HFF-Myc (cell line): Measurements from ENCODE around the gene NDUFV2.

Experiments used
- DNase-seq: peaks from one replicate; pipeline ENCODE4 v3.0.0-alpha.2; 2011; ENCODE audit warnings: low read depth; ENCODE audit errors: extremely low read depth
- H3K4me3 ChIP-seq: replicated peaks from 2 replicates; pipeline ENCODE4 v1.5.1; 2011; ENCODE audit warnings: low read depth, mild to moderate bottlenecking, control low read depth, low read length
- TF ChIP-seq, protein P1 (sequence below): IDR thresholded peaks from 2 replicates; pipeline ENCODE4 v1.5.1; 2012; ENCODE audit warnings: mild to moderate bottlenecking, low read depth, low read length, control low read depth; ENCODE audit errors: missing control alignments

The NDUFV2 gene

DNA sequence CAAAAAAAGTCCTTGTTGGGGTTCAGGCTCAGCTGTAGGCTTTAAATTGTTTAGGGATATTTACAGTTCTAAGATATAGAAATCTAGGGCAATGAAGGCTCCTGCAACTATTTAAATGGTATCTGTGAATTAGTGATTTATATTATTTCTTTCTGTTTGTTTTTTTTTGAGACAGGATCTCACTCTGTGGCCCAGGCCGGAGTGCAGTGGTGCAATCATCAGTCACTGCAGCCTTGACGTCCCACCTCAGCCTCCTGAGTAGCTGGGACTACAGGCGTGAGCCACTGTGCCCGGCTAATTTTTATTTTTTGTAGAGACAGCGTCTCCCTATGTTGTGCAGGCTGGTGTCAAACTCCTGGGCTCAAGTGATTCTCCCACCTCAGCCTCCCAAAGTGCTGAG is 32.3 kb upstream of the NDUFV2 start:
- TF ChIP-seq, protein P1, sequence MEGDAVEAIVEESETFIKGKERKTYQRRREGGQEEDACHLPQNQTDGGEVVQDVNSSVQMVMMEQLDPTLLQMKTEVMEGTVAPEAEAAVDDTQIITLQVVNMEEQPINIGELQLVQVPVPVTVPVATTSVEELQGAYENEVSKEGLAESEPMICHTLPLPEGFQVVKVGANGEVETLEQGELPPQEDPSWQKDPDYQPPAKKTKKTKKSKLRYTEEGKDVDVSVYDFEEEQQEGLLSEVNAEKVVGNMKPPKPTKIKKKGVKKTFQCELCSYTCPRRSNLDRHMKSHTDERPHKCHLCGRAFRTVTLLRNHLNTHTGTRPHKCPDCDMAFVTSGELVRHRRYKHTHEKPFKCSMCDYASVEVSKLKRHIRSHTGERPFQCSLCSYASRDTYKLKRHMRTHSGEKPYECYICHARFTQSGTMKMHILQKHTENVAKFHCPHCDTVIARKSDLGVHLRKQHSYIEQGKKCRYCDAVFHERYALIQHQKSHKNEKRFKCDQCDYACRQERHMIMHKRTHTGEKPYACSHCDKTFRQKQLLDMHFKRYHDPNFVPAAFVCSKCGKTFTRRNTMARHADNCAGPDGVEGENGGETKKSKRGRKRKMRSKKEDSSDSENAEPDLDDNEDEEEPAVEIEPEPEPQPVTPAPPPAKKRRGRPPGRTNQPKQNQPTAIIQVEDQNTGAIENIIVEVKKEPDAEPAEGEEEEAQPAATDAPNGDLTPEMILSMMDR: no peak
- H3K4me3 ChIP-seq: no peak overlapping the region
- DNase-seq: no peak

DNA sequence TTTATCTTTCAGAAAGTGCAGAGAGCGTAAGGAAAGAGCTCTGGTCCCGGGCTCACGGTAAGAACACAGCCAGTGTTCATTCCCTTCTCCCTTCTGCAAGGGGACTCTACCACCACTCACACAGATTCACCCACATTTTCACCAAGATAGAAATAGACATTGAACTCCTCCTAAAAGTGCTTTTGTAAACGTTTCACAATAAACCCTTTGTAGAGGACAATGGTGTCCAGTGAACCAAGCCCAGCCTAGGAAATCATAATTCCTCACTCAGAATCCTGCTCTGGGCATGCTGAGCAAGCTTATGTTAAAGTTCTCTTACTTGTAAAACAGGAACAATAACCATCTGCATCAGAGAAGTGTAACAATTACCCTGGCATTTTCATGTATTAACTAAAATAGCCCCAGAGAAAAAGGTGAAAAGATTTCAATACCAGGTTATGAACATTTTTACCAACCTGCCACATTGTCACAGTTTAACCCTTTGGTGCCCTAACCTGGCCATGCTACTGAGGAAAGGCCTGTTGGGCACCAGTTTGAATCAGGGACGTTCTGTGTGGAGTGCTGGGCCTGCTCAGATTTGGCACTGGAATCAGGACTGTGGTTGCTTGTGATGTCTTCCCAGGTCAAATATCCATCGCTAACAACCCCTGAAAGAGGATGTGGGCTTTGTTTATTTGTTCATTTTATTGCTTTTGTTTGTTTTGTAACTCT is 22.5 kb upstream of the NDUFV2 start:
- H3K4me3 ChIP-seq: no peak overlapping the region
- DNase-seq: no peak
- TF ChIP-seq, protein P1: no peak

DNA sequence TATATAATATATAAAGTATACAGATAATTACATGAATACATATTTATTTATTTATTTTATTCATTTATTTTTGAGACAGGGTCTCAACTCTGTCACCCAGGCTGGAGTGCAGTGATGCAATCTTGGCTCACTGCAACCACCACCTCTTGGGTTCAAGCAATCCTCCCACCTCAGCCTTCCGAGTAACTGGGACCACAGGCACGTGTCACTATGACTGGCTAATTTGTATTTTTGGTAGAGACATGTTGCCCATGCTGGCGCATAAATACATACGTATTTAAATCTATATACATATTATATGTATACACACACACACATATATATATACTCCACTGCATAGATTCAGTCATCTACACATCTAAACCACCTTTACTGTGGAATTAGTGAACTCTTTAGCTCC is 20.6 kb upstream of the NDUFV2 start:
- H3K4me3 ChIP-seq: no peak overlapping the region
- DNase-seq: no peak
- TF ChIP-seq, protein P1: no peak

DNA sequence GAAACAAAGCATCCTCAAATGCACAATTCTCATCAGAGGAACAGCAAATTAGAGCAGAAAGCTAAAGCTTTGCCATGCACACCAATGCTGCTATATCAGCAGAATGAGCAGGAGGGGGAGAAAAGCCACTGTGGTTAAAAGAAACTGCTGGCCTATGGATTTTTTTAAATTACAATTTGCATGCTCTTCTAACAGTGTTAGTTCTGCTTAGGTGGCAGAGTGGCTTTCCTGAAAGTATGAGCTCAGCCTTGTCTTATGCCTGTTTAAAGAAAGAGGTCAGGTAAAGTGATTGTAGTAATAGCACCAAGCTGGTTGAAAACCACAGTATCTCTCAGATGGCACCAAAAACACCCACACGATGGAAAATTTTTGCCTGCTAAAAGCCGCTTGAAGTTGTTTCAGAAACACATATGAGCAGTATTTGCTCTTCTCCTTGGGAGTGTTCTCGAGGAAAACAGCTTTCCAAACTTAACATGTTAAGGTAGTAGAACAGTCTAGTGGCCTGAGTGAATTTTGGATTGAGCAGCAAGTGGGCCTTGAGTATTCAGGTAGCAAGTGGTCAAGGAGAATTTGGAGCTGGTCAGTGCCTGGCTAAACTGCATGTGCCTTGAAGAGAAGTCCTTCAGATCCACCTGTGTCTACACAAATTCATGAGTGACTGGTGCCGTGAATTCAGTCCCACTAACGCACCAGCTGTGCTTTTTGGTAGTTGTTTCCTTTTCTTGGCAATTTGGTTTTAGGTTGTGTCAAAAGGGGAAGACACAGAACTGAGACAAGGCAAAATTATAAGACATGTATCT is 19.6 kb upstream of the NDUFV2 start:
- TF ChIP-seq, protein P1: no peak
- DNase-seq: no peak
- no peak overlapping the region for H3K4me3 ChIP-seq

DNA sequence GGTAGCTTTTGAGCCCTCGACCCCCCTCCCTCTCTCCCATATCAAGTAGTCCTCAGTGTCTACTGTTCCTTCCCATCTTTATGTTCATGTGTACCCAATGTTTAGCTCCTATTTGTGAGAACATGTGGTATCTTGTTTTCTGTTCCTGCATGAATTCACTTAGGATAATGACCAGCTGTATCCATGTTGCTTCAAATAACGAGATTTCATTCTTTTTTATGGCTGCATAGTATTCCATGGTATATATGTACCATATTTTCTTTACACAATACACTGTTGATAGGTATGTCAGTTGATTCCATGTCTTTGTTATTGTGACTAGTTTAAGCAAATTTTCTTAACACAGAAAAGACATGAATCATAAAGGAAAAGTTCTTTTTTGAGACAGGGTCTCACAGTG is 16.5 kb upstream of the NDUFV2 start:
- DNase-seq: no peak
- TF ChIP-seq, protein P1: no peak
- no peak overlapping the region for H3K4me3 ChIP-seq

DNA sequence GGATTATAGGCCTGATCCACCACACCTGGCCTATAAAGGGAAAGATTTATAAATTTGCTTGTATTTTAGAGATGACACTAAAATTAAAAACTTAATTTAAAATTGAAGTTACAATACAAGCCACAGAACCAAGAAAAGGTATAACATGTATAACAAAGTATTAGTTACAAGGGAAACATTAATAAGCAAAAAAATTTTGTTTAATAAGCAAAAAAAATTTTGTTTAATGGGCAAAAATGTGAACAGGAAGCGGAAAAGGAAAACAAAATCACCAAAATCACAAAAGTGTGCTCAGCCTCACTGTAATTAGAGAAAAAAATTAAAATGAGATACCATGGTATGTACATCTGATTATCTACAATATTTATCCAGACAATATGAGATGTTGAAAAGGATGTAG is 15.9 kb upstream of the NDUFV2 start:
- no peak overlapping the region for H3K4me3 ChIP-seq
- DNase-seq: no peak
- TF ChIP-seq, protein P1: no peak

DNA sequence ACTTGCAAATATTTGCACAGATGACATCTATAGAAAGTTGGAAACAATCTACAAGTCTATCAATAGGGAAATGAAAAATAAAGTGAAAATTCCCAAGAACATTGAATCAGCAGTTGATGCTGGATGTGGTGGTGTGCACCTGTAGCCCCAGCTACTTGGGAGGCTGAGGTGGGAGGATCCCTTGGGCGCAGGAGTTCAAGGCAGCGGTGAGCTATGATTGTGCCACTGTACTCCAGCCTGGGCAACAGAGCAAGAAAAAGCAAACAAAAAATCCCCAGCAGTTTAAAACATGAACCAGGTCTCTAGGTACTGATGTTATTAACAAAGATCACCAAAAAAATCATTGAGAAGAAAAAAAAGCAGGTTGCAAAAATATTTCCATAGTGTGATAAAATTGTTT is 15.4 kb upstream of the NDUFV2 start:
- no peak for DNase-seq
- TF ChIP-seq, protein P1: no peak
- H3K4me3 ChIP-seq: no peak overlapping the region
